Caco-2 (cell line): ENCODE results near the gene HSPBP1. TPM values are rescaled to one million over a fixed set of nuclear protein-coding genes. Genes with fewer than 3 reads are reported as not detected.

Source experiments
- BruUV-seq: library from RNA; stranded (reverse); fragments of 400-500 nt; replicated peaks from 2 replicates; lab custom pipeline; 2021; lab: Mats Ljungman, UMichigan
- CTCF ChIA-PET: fragments of 300-600 bp; sonication (Branson Sonifier 250); formaldehyde crosslinking; loops from one replicate; lab custom pipeline; 2022; ENCODE audit warnings: antibody characterized with exemption; lab: Charles Lee
- POLR2A ChIA-PET: fragments of 300-600 bp; sonication (Branson Sonifier 250); formaldehyde crosslinking; loops from one replicate; lab custom pipeline; 2022; ENCODE audit warnings: antibody characterized with exemption; lab: Charles Lee
- DNase-seq, 2 experiments: peaks; one replicate each; pipeline versions ENCODE4 v3.0.0 to v3.0.0-alpha.2; 2020 to 2022
- H3K27me3 ChIP-seq: replicated peaks from 2 replicates; pipeline ENCODE4 v1.6.0; 2011; ENCODE audit warnings: low read length; ENCODE audit not compliant: control insufficient read depth, insufficient read depth
- H3K36me3 ChIP-seq: 2 replicates; pipeline ENCODE4 v1.5.1; 2011; ENCODE audit warnings: low read length; ENCODE audit not compliant: control insufficient read depth, insufficient read depth
- H3K4me1 ChIP-seq: fragments of 250-450 bp; sonication (Bioruptor Pico); 2 replicates; pipeline ENCODE4 v1.5.1; 2020; ENCODE audit warnings: mild to moderate bottlenecking
- H3K4me3 ChIP-seq: 2 replicates; pipeline ENCODE4 v1.5.1; 2011; ENCODE audit warnings: low read depth, mild to moderate bottlenecking, control low read depth, low read length
- H3K9me3 ChIP-seq: fragments of 250-450 bp; sonication (Bioruptor Pico); 2 replicates; pipeline ENCODE4 v1.5.1; 2020; ENCODE audit warnings: mild to moderate bottlenecking, moderate library complexity
- H3K27ac Mint-ChIP-seq: one replicate; pipeline ENCODE4 v1.8.0; 2022; ENCODE audit warnings: mixed read lengths; ENCODE audit not compliant: unreplicated experiment
- H3K27me3 Mint-ChIP-seq: one replicate; pipeline ENCODE4 v1.8.0; 2022; ENCODE audit warnings: mixed read lengths; ENCODE audit not compliant: insufficient read depth, unreplicated experiment
- H3K36me3 Mint-ChIP-seq: one replicate; pipeline ENCODE4 v1.8.0; 2022; ENCODE audit warnings: mild to moderate bottlenecking, mixed read lengths; ENCODE audit not compliant: insufficient read depth, unreplicated experiment
- H3K4me1 Mint-ChIP-seq: one replicate; pipeline ENCODE4 v1.8.0; 2022; ENCODE audit warnings: low read depth, mixed read lengths; ENCODE audit not compliant: unreplicated experiment
- H3K4me3 Mint-ChIP-seq: one replicate; pipeline ENCODE4 v1.8.0; 2022; ENCODE audit warnings: mild to moderate bottlenecking, moderate library complexity, mixed read lengths; ENCODE audit not compliant: unreplicated experiment
- H3K9me3 Mint-ChIP-seq: one replicate; pipeline ENCODE4 v1.8.0; 2022; ENCODE audit warnings: mixed read lengths; ENCODE audit not compliant: unreplicated experiment
- CTCF ChIP-seq, 2 experiments: fragments of 200-600 bp in 1 of 2; IDR thresholded peaks; 1 replicate in 1 of 2; 2 replicates in 1 of 2; pipeline versions ENCODE4 v1.5.1 to v1.8.0; 2011 to 2022; ENCODE audit warnings: antibody characterized with exemption in 1 of 2, control low read depth in 1 of 2, inconsistent platforms in 1 of 2, low read depth in 1 of 2, low read length in 1 of 2, mild to moderate bottlenecking in 1 of 2, moderate library complexity in 1 of 2; ENCODE audit not compliant: insufficient read depth in 1 of 2, severe bottlenecking in 1 of 2, unreplicated experiment in 1 of 2
- intact Hi-C: fragments of 100-400 bp; cut with micrococcal nuclease; formaldehyde crosslinking; loops from one replicate; pipeline ENCODE4 v1.10.0; 2022; ENCODE audit not compliant: unreplicated experiment
- total RNA-seq: library from RNA; stranded (reverse); gene quantifications from 2 replicates; pipeline ENCODE4 v1.2.3, GENCODE V29; 2022

The HSPBP1 gene
- total RNA-seq, 1 experiment from 2014 or later, result 69.6 TPM

- H3K4me3 Mint-ChIP-seq, result peak overlapping the region; percentile 94
- H3K27me3 ChIP-seq, result no peaks in the 10 kb centered on the region
- H3K4me1 ChIP-seq, result peaks cover 23% of the 10 kb centered on the region; the same call in 1 of the 2 replicates
- H3K27ac Mint-ChIP-seq, result peak overlapping the region; percentile 53
- H3K27me3 Mint-ChIP-seq, result no peaks in the 10 kb centered on the region
- no peak for TF ChIP-seq CTCF (IDR thresholded peaks at IDR 0.05; ENCODE audit: insufficient read depth in 1 of 2, low read depth in 1 of 2, low read length in 1 of 2, severe bottlenecking in 1 of 2, unreplicated experiment in 1 of 2)
- intact Hi-C loops, result no loop called here
- H3K9me3 Mint-ChIP-seq, result no peaks in the 10 kb centered on the region
- peaks cover 27% of the 10 kb centered on the region for H3K4me1 Mint-ChIP-seq
- H3K36me3 ChIP-seq, result peaks cover 3% of the 10 kb centered on the region
- no peak for DNase-seq
- BruUV-seq, result no TSS peak
- peaks cover 43% of the 10 kb centered on the region for H3K36me3 Mint-ChIP-seq
- H3K4me3 ChIP-seq, result no peak overlapping the region
- ChIA-PET CTCF (no interaction called here), POLR2A (no interaction called here)
- no peaks in the 10 kb centered on the region for H3K9me3 ChIP-seq
Measured at GRCh38 chr19:55255618-55256423, 24.1 kb downstream of the HSPBP1 start.

GRCh38 chr19:55254625-55254977 lies 25.3 kb downstream of the HSPBP1 start:
- no peak for TF ChIP-seq CTCF (IDR thresholded peaks at IDR 0.05; ENCODE audit: insufficient read depth in 1 of 2, low read depth in 1 of 2, low read length in 1 of 2, severe bottlenecking in 1 of 2, unreplicated experiment in 1 of 2)
- H3K36me3 Mint-ChIP-seq, result peaks cover 50% of the 10 kb centered on the region
- intact Hi-C loops, result no loop called here
- no TSS peak for BruUV-seq
- Histone ChIP-seq H3K27me3 (no peaks in the 10 kb centered on the region), H3K4me3 (no peak overlapping the region), H3K4me1 (0 out of 2 replicates have a peak, but pooled peaks cover 14% of the 10 kb centered on the region), H3K9me3 (no peaks in the 10 kb centered on the region), H3K36me3 (peaks cover 3% of the 10 kb centered on the region)
- no peaks in the 10 kb centered on the region for H3K27me3 Mint-ChIP-seq
- peaks cover 29% of the 10 kb centered on the region for H3K4me1 Mint-ChIP-seq
- CTCF ChIA-PET, result no interaction called here
- peak overlapping the region; percentile 26 for H3K27ac Mint-ChIP-seq
- no peak for DNase-seq
- no peaks in the 10 kb centered on the region for H3K9me3 Mint-ChIP-seq
- POLR2A ChIA-PET, result interaction anchor here (0.7 kb wide), 1 partner anchor 149 kb away, joined by 3 read pairs; no protein-coding TSS in a partner anchor
- H3K4me3 Mint-ChIP-seq, result no peak overlapping the region

GRCh38 chr19:55253842-55254624 lies 25.9 kb downstream of the HSPBP1 start:
- Mint-ChIP-seq H3K4me3 (no peak overlapping the region), H3K27ac (peak overlapping the region; percentile 26), H3K36me3 (peaks cover 44% of the 10 kb centered on the region), H3K27me3 (no peaks in the 10 kb centered on the region), H3K4me1 (peaks cover 29% of the 10 kb centered on the region), H3K9me3 (no peaks in the 10 kb centered on the region)
- Histone ChIP-seq H3K4me1 (0 out of 2 replicates have a peak, but pooled peaks cover 14% of the 10 kb centered on the region), H3K27me3 (no peaks in the 10 kb centered on the region), H3K36me3 (peaks cover 3% of the 10 kb centered on the region), H3K4me3 (no peak overlapping the region), H3K9me3 (no peaks in the 10 kb centered on the region)
- no TSS peak for BruUV-seq
- ChIA-PET POLR2A (no interaction called here), CTCF (no interaction called here)
- TF ChIP-seq CTCF (IDR thresholded peaks at IDR 0.05; ENCODE audit: insufficient read depth in 1 of 2, low read depth in 1 of 2, low read length in 1 of 2, severe bottlenecking in 1 of 2, unreplicated experiment in 1 of 2), result no peak
- intact Hi-C loops, result no loop called here
- DNase-seq, result no peak
